Epidermal melanocyte (primary cell): Measurements from ENCODE around the gene AGAP3.

Experiments used
- DNase-seq: peaks from one replicate; pipeline ENCODE4 v3.0.0; 2011; ENCODE audit warnings: low spot score; ENCODE audit not compliant: insufficient read length

Gene AGAP3

GRCh38 chr7:151109094-151110048 is 23.1 kb downstream of the AGAP3 start:
- no peak for DNase-seq

GRCh38 chr7:151110236-151110940 is 24.1 kb downstream of the AGAP3 start:
- DNase-seq, result no peak

GRCh38 chr7:151110941-151111645 is 24.8 kb downstream of the AGAP3 start:
- DNase-seq, result peak; percentile 99

- no peak for DNase-seq
Observed at GRCh38 chr7:151113344-151114150, 27.3 kb downstream of the AGAP3 start.

GRCh38 chr7:151114151-151115090 is 28.1 kb downstream of the AGAP3 start:
- no peak for DNase-seq

GRCh38 chr7:151115121-151115835 is 29.0 kb downstream of the AGAP3 start:
- DNase-seq, result no peak

- DNase-seq, result no peak
Observed at GRCh38 chr7:151115836-151116418, 29.7 kb downstream of the AGAP3 start.

GRCh38 chr7:151116603-151117440 is 30.5 kb downstream of the AGAP3 start:
- no peak for DNase-seq

- no peak for DNase-seq
Observed at GRCh38 chr7:151117565-151117964, 31.3 kb downstream of the AGAP3 start.

GRCh38 chr7:151118108-151119054 is 32.1 kb downstream of the AGAP3 start:
- no peak for DNase-seq

- no peak for DNase-seq
Observed at GRCh38 chr7:151119055-151119415, 32.8 kb downstream of the AGAP3 start.

- DNase-seq, result no peak
Observed at GRCh38 chr7:151119902-151120301, 33.6 kb downstream of the AGAP3 start.

GRCh38 chr7:151120896-151121295 is 34.6 kb downstream of the AGAP3 start:
- no peak for DNase-seq

- DNase-seq, result no peak
Observed at GRCh38 chr7:151121380-151122170, 35.3 kb downstream of the AGAP3 start.

- no peak for DNase-seq
Observed at GRCh38 chr7:151122276-151122675, 36.0 kb downstream of the AGAP3 start.

GRCh38 chr7:151122796-151123157 is 36.5 kb downstream of the AGAP3 start:
- no peak for DNase-seq
